ENCODE results near the gene MAPKAP1. TPM values are rescaled to one million over a fixed set of nuclear protein-coding genes. Genes with fewer than 3 reads are reported as not detected.

MAPKAP1 gene
- total RNA-seq, 2 donors from 2014 or later = 73.4 to 81.5 TPM

DNA sequence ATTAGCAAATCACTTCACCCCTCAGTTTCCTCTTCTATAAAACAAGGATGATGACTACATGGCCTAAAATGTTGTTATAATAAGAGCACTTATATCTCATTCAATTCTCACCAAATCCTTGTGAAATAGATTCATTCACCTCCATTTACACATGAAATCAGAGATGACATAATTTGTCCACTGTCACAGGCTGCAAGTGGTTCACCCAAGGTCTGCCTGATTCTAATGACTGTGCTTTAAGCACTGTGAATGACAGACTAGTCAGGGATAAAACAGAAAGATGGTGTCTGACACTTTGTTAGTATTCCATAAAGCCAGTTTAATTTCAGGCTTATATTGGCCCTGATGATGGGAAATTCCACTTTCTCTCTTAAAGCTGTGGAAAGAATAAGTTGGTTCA lies 209.5 kb downstream of the MAPKAP1 start:
- H3K9me3 ChIP-seq = no peaks in the 10 kb centered on the region
- no peaks in the 10 kb centered on the region for H3K27me3 ChIP-seq (replicated peaks; ENCODE audit: insufficient read depth)
- DNase-seq (ENCODE audit: low spot score) = no peak
- H3K4me3 ChIP-seq = no peak overlapping the region
- H3K36me3 ChIP-seq = no peaks in the 10 kb centered on the region
- H3K4me1 ChIP-seq (ENCODE audit: control insufficient read depth in 1 of 2, low read depth in 2 of 2) = no peaks in the 10 kb centered on the region
- H3K27ac ChIP-seq = no peak overlapping the region
- no peak for ATAC-seq (ENCODE audit: insufficient number of reproducible peaks, low FRiP score, low read depth)
- TF ChIP-seq CTCF (IDR thresholded peaks at IDR 0.05) = no peak

DNA sequence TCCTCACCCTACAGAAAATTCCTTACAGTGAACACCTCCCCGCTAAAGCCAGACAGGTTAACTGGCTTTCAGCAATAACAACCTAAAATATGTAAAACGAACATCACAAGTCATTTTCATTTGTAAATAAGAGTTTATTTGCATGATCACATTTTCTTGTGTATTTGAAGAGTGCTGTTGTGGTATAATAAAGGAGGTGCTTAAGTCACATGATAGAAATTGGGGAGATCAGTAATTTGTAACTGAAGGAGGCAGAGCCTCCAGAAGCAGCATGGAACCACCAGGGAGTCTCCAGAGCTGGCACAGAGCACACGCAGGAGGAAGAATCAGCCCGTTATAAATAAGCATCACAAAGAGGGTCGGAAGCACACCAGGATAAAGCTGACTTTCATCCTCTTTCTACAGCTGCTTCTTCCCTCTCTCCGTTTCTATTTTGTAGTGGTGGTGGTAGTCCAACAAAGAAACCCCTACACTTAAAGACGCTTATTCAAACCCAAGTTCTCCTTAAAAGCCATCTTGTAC lies 210.6 kb downstream of the MAPKAP1 start:
- no peaks in the 10 kb centered on the region for H3K36me3 ChIP-seq
- ATAC-seq (ENCODE audit: insufficient number of reproducible peaks, low FRiP score, low read depth) (no peak), DNase-seq (ENCODE audit: low spot score) (no peak)
- H3K9me3 ChIP-seq = no peaks in the 10 kb centered on the region
- no peak for TF ChIP-seq CTCF (IDR thresholded peaks at IDR 0.05)
- no peaks in the 10 kb centered on the region for H3K27me3 ChIP-seq (replicated peaks; ENCODE audit: insufficient read depth)
- H3K4me3 ChIP-seq = no peak overlapping the region
- no peak overlapping the region for H3K27ac ChIP-seq
- H3K4me1 ChIP-seq (ENCODE audit: control insufficient read depth in 1 of 2, low read depth in 2 of 2) = no peaks in the 10 kb centered on the region

GRCh38 chr9:125495172-125496119 lies 211.6 kb downstream of the MAPKAP1 start:
- no peak overlapping the region for H3K4me3 ChIP-seq
- no peaks in the 10 kb centered on the region for H3K36me3 ChIP-seq
- DNase-seq (ENCODE audit: low spot score) (no peak), ATAC-seq (ENCODE audit: insufficient number of reproducible peaks, low FRiP score, low read depth) (no peak)
- no peaks in the 10 kb centered on the region for H3K4me1 ChIP-seq (ENCODE audit: control insufficient read depth in 1 of 2, low read depth in 2 of 2)
- H3K9me3 ChIP-seq = no peaks in the 10 kb centered on the region
- H3K27ac ChIP-seq = no peak overlapping the region
- no peak for TF ChIP-seq CTCF (IDR thresholded peaks at IDR 0.05)
- no peaks in the 10 kb centered on the region for H3K27me3 ChIP-seq (replicated peaks; ENCODE audit: insufficient read depth)

GRCh38 chr9:125494653-125494915 lies 212.4 kb downstream of the MAPKAP1 start:
- ATAC-seq (ENCODE audit: insufficient number of reproducible peaks, low FRiP score, low read depth) = no peak
- TF ChIP-seq CTCF (IDR thresholded peaks at IDR 0.05) = no peak
- Histone ChIP-seq H3K9me3 (no peaks in the 10 kb centered on the region), H3K4me3 (no peak overlapping the region), H3K27me3 (replicated peaks; ENCODE audit: insufficient read depth) (no peaks in the 10 kb centered on the region), H3K36me3 (no peaks in the 10 kb centered on the region), H3K27ac (no peak overlapping the region), H3K4me1 (ENCODE audit: control insufficient read depth in 1 of 2, low read depth in 2 of 2) (no peaks in the 10 kb centered on the region)
- no peak for DNase-seq (ENCODE audit: low spot score)

DNA sequence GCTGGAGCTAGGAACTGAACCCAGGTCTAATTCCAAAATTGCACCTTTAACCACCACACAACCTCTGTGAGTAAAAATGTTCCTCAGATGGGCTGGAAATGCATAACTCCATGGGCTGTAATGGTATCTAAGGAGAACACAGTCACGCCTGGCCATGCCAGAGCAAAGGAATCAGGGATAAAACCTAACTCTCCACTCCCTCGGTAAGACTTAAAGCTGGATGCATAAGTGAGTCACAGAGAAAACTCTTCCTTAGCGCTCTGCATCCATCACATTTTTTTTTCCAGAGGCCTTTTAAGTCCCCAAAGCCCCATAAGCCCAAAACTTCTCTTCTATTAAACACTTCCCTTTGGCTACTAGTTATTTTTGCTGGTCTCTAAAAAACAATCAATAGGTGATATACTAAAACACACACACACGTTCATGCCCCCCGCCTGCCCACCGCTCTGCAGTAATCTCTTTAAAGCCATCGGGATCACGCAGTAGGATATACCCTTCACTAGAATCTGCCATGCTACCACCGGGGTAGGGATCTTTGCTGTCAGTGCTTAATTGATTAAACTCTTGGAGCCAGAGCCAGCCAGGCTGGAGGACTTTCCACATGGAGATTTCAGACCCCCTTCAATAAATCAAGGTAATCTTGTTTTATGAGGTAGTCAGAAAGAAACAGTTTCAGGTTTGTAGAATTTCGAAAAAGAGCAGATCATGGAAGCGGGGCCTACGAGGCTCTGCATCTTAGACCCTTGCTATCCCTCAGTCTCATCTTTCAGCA lies 212.9 kb downstream of the MAPKAP1 start:
- DNase-seq (ENCODE audit: low spot score) (no peak), ATAC-seq (ENCODE audit: insufficient number of reproducible peaks, low FRiP score, low read depth) (no peak)
- Histone ChIP-seq H3K27me3 (replicated peaks; ENCODE audit: insufficient read depth) (no peaks in the 10 kb centered on the region), H3K36me3 (no peaks in the 10 kb centered on the region), H3K4me1 (ENCODE audit: control insufficient read depth in 1 of 2, low read depth in 2 of 2) (no peaks in the 10 kb centered on the region), H3K4me3 (no peak overlapping the region), H3K27ac (no peak overlapping the region), H3K9me3 (no peaks in the 10 kb centered on the region)
- no peak for TF ChIP-seq CTCF (IDR thresholded peaks at IDR 0.05)

Measured in thoracic aorta (tissue), 2 donors.